Tibial nerve (tissue), 4 donors: ENCODE results near the gene NCOA1.

ENCODE experiments used
- EP300 ChIP-seq, 2 donors: sonication (generic); formaldehyde crosslinking; IDR thresholded peaks; one replicate each; pipeline ENCODE4 v1.6.1; 2017; ENCODE audit warnings: antibody characterized with exemption in 2 of 2, mild to moderate bottlenecking in 1 of 2
- POLR2A ChIP-seq, 2 donors: fragments of 450-650 bp; IDR thresholded peaks; one replicate each; pipeline ENCODE4 v1.6.1; 2017; ENCODE audit warnings: antibody characterized with exemption in 2 of 2, mild to moderate bottlenecking in 2 of 2, moderate library complexity in 2 of 2
- TF ChIP-seq, protein P1 (sequence below), 5 experiments: fragments of 200-600 bp in 3 of 5; fragments of 450-650 bp in 2 of 5; sonication (generic) in 3 of 5; IDR thresholded peaks; one replicate each; pipeline ENCODE4 v1.5.1; 2016 to 2019; ENCODE audit warnings: antibody characterized with exemption in 5 of 5, mild to moderate bottlenecking in 3 of 5, moderate library complexity in 2 of 5

- TF ChIP-seq, protein P1, sequence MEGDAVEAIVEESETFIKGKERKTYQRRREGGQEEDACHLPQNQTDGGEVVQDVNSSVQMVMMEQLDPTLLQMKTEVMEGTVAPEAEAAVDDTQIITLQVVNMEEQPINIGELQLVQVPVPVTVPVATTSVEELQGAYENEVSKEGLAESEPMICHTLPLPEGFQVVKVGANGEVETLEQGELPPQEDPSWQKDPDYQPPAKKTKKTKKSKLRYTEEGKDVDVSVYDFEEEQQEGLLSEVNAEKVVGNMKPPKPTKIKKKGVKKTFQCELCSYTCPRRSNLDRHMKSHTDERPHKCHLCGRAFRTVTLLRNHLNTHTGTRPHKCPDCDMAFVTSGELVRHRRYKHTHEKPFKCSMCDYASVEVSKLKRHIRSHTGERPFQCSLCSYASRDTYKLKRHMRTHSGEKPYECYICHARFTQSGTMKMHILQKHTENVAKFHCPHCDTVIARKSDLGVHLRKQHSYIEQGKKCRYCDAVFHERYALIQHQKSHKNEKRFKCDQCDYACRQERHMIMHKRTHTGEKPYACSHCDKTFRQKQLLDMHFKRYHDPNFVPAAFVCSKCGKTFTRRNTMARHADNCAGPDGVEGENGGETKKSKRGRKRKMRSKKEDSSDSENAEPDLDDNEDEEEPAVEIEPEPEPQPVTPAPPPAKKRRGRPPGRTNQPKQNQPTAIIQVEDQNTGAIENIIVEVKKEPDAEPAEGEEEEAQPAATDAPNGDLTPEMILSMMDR (IDR thresholded peaks at IDR 0.05), result no peak
- no peak for TF ChIP-seq POLR2A (IDR thresholded peaks at IDR 0.05)
- TF ChIP-seq EP300 (IDR thresholded peaks at IDR 0.05), result no peak
Observed at GRCh38 chr2:24787532-24787931, 296.5 kb downstream of the NCOA1 start.
